ENCODE results near the gene GALNT13.

Gene GALNT13

DNA sequence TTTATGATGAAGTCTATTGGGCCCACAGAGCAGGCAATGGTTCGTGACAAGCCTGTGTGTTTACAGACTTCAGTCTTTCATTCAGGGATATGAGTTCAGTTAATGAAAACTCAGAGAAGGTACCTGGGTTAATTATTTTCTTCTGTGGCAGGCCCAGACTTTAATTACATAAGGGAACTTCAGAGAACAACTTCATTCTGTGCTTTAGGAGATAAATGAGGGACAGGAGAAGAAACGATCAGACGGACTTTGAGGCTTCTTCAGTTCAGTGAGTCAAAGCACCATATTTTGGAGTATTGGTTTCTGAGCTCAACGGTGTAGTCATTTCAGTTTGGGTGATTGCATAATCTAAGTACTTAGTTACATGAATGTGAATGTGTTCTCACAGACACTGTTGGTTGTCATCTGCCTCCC is 623.7 kb downstream of the GALNT13 start:
- no peak for DNase-seq

DNA sequence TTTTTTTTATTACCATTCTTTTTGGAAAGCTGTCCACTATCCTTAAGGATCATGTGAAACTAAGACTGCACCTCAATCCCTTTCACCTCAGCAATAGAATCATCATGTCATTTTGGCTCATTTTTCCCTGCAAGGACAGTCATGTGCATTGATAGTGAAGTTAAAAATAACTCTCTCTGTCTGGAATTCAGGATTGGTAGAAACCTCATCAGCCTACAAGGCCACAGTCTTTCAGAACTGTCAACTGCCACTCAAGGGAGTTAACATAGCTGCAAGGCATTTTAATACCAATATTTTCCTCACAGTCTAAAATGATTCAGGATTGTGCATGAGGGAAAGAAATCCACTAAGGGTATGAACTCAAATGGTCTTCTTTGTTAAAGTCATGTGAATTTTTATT is 625.3 kb downstream of the GALNT13 start:
- no peak for DNase-seq
